GM19463 (cell line): ENCODE data around the gene DLG1.
A peak's percentile ranks its signal among the peaks of the same experiment; 100 is the strongest.

Experiments used
- ATAC-seq: cut with Tn5 transposase; IDR thresholded peaks from one replicate; pipeline ENCODE4 v1.9.1; 2021; ENCODE audit warnings: mild to moderate bottlenecking, moderate library complexity; ENCODE audit not compliant: unreplicated experiment

The DLG1 gene

DNA sequence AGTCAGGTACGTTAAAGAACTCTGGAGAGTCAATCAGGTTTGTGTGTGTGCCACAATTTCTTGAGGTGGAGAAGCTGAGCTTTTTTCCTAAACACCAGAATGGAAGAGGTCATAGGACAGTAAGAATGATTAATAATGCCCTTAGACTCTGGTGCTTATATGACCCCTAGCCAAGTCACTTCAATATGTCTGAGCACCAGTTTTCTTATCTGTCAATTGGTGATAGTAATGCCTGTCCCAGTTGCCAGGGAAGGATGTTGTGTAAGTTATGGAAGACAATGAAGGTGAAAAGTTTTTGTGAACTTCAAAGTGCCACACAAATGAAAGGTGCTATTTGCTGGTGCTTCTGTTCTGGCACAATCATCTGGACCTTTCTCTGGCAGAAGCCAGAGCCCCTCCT is 22.2 kb upstream of the DLG1 start:
- no peak for ATAC-seq

GRCh38 chr3:197317250-197317963 is 19.0 kb upstream of the DLG1 start:
- ATAC-seq = no peak

DNA sequence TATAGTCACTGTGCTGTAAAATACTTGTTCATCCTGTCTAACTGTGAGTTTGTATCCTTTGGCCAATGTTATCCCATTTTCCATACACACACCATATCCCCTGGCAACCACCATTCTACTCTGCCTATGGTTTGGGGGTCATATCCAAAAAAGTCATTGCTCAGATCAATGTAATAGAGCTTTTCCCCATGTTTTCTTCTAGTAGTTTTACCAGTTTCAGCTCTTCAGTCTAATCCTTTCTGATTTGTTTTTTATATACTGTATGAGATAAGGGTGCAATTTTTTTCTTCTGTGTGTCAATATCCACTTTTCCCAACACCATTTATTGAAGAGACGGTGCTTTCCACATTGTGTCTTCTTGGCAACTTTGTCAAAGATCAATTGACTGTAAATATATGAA is 14.0 kb upstream of the DLG1 start:
- no peak for ATAC-seq

GRCh38 chr3:197311591-197311990 is 13.2 kb upstream of the DLG1 start:
- no peak for ATAC-seq

GRCh38 chr3:197309528-197310361 is 11.3 kb upstream of the DLG1 start:
- ATAC-seq = no peak

DNA sequence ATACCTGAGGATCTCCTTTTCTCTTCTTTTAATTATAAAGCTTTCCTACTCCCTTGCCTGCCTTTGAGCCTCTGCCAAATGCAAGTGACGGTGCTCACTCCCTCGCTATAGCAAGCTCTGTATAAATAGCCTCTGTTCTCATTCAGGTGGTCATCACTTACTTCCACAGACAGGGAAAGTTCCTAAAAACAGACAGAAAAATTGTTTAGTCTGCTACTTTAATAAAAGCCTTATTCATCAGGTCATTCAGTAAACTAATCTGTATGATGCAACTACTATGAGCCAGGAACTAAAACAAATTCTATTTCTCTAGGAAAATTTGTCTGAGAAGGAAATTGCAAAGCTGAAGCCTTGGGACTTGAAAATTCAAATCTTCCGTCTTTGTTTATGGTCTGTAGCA is 10.2 kb upstream of the DLG1 start:
- no peak for ATAC-seq

DNA sequence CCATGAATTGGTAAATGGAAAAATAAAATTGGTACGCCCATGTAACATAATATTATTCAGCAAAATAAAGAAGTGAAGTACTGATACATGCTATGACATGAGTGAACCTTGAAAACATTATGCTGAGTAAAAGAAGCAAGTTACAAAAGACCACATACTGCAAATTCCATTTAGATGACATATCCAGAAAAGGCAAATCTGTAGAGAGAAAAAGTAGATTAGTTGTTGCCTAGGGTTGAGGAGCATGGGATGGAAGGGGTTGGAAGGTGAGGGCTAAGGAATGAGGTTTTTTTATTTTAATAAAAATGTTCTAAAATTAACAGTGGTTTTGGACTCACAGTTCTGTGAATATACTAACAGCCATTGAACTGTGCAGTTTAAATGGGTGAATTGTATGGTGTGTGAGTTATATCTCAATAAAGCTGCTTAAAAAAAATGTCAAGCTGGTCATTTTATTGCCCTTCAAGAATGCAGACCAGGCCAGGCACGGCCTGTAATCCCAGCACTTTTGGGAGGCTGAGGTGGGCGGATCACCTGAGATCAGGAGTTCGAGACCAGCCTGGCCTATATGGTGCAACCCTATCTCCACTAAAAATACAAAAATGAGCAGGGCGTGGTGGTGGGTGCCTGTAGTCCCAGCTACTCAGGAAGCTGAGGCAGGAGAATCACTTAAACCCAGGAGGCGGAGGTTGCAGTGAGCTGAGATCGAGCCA is 8.1 kb upstream of the DLG1 start:
- no peak for ATAC-seq

DNA sequence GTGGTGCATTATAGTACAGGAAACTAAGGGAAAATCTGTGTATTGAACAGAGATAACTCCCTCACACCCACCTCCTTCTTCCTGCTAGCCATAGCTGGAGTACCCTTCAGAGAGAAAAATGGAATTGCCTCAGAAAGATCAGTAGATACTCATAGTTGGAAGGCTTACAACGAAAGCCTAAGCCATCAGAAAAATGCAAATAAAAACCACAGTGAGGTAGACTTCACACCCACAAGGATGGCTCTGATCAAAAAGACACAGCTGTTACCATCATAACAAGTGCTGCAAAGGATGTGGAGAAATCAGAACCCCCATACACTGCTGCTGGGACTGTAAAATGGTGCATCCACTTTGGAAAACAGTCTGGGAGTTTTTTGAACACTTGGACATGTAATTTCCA is 7.4 kb upstream of the DLG1 start:
- ATAC-seq = peak; percentile 89

GRCh38 chr3:197303452-197303851 is 5.0 kb upstream of the DLG1 start:
- ATAC-seq = no peak

DNA sequence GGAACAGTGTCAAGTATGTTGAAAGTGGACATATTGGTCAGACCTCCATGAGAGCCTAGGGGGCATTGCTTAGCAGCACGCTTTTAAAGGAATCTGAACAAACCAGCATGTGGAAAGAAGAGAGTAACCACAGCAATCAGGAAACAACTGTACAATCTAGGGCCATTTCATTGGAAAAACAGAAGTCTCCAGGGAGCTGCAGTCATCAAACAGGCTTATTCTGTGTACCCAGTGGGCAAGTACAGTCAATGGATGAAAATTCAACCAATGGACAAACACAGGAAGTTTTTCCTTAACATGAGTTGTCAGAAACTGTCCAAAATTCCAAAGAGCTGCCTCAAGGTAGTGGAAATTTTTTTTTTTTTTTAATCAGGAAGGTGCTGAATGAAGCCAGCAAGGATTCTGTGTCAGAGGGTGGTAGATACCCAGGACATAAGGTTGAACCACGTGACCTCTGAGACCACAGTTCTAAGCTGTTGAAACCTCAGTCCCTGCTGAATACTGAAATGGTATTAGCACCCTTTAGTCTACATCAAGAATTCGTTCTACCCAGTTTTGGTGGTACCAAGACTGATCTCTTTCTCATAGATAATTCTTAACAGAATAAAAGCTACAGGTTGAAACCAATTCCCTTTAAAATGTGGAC is 4.4 kb upstream of the DLG1 start:
- no peak for ATAC-seq

GRCh38 chr3:197302033-197302432 is 3.6 kb upstream of the DLG1 start:
- ATAC-seq = no peak

- no peak for ATAC-seq
Observed at GRCh38 chr3:197300361-197300760, 1.9 kb upstream of the DLG1 start.

DNA sequence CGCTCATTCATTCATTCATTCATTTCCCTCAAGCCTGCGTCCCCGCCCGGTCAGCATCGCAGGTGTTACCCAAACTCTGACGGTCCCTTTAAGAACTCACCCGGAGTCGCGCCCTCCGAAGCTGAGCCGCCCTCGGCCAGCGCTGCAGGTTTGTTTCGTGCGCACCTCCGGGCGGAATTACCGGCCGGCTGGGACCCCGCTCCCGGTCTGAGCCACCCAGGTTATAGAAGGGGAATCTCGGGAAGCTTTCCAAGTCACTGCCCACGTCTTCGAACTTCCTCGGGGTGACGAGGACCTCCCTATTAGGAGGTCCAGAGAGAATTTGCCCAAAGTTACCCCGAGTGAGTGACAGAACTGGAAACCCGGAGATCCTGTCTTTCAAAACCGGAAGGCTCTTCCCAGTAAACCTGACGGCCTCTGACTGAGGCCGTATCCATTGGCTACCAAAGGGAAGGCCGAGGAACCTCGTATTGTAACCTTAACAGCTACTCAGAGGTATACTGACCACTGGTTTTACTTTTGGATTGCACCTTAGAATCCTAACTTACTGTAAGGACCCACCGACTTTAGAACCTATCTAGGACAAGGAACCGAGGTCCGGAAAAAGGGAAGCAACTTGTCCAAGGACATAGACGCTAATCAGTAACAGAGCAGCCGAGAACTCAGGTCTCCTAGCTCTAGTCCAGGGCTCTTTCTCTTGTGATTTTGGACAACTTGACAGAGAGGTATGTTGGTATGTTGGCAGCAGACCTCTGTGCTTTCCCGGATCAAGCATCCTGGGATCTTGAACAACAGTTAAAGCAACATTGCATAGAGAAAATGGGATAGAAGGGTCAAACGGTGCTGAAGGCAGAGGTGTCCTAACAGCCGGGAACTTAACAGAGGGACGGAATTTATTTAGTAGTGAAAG is 788 bp upstream of the DLG1 start:
- no peak for ATAC-seq

DNA sequence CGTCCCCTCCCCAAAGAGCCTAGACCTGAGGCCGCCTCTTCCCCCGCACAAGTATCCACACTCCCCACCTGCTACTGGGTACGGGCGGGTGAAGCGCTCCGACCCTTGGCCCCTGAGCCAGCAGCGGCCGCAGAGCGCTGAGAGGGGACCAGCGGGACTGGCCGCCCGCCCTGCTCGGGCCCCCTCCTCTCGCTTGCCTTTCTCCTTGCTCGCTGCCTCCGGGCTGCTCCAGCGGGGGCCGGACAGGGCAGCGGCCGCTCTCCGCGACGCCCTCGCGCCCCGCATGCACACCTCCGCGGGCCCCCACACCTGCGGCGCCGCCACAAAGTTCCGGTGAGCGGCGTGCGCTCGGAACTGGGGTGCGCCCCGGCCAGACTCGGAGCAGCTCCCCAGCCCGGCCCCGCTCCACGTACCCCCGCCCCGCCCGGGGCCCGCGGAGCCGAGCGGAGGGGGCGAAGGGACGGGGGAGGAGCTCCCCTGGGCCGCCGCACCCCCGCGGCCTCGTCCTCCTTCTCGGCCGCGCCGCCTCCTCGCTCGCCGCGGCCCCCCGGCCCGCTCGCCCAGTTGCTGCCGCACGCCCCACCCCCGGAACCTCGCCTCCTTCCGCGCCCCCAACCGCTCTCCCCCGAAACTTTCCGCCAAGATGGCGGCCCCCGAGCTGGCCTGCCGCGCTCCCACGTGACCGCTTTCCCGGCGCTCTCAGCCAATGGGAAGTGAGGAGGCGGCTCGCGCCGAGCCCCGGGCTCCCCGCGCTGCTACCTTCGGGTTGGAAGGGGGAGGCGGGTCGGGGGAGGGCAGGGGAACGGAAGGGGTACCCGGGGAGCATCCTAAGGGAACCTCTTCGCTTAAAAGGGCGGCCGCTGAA is 704 bp downstream of the DLG1 start:
- ATAC-seq = peak; percentile 72

DNA sequence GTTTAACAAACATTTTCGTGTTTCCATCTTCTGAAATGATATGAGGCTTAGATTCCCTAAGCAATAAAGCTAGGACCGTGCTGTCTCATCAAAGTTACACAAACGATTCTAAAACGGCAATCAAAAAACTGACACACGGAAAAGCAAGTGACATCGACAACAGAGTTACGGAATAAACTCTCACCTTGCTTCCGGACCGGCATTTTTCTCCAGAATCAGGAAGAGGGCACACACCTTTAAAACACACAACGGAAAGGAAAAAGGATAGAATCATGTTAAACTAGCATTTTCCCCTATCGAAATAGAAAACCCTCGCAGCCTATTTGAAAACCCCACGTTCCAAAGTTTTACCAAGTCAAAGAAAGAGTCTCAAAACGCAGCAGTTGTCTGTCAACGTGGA is 1.4 kb downstream of the DLG1 start:
- ATAC-seq = no peak

DNA sequence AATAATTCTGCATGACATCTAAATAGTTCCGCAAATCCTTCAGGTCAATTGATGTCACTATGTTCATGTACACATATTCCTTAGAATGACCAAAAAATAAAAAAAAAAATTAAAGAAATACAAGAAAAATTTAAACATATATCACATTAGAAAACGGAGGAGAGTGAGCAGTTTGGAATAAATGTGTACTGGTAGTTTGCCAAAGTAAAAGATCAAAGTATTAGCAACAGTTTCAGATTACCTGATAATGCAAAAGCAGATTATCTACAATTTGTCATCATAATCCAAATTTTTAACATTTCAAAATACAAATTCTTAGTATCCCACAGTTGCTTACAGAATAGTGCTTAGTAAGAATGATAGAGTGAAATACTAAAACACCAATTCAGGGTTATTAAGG is 1.9 kb downstream of the DLG1 start:
- no peak for ATAC-seq

GRCh38 chr3:197295871-197296270 is 2.5 kb downstream of the DLG1 start:
- ATAC-seq = no peak

- ATAC-seq = no peak
Observed at GRCh38 chr3:197293605-197294237, 4.7 kb downstream of the DLG1 start.

DNA sequence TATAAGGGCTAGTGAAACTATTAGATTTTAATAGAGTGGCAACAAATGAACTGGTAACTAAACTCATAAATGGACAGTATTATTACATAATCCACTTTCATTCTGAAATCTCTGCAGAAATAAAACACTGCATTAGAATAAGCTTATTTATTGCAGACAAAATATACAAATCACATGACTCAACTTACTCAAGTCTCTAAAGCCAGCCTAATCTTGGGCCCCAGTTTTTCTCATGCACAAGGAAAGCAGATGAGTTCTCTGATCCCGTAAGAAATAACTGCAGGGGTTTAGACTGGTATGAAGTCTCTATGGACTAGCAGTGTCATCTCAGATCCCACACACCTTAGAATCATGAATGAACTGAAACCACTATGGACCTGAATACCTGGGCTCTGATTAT is 5.8 kb downstream of the DLG1 start:
- ATAC-seq = no peak
